GM18511 (cell line): ENCODE results near the gene PTPRC.
"Not testable (repeated sequence)": the region's sequence is repeated elsewhere in the genome, so short reads cannot be mapped to it uniquely, and the experiment has no call there.

Experiments used
- ATAC-seq: cut with Tn5 transposase; IDR thresholded peaks from one replicate; pipeline ENCODE4 v1.9.1; 2021; ENCODE audit warnings: mild to moderate bottlenecking, moderate library complexity; ENCODE audit not compliant: unreplicated experiment

The PTPRC gene, protein sequence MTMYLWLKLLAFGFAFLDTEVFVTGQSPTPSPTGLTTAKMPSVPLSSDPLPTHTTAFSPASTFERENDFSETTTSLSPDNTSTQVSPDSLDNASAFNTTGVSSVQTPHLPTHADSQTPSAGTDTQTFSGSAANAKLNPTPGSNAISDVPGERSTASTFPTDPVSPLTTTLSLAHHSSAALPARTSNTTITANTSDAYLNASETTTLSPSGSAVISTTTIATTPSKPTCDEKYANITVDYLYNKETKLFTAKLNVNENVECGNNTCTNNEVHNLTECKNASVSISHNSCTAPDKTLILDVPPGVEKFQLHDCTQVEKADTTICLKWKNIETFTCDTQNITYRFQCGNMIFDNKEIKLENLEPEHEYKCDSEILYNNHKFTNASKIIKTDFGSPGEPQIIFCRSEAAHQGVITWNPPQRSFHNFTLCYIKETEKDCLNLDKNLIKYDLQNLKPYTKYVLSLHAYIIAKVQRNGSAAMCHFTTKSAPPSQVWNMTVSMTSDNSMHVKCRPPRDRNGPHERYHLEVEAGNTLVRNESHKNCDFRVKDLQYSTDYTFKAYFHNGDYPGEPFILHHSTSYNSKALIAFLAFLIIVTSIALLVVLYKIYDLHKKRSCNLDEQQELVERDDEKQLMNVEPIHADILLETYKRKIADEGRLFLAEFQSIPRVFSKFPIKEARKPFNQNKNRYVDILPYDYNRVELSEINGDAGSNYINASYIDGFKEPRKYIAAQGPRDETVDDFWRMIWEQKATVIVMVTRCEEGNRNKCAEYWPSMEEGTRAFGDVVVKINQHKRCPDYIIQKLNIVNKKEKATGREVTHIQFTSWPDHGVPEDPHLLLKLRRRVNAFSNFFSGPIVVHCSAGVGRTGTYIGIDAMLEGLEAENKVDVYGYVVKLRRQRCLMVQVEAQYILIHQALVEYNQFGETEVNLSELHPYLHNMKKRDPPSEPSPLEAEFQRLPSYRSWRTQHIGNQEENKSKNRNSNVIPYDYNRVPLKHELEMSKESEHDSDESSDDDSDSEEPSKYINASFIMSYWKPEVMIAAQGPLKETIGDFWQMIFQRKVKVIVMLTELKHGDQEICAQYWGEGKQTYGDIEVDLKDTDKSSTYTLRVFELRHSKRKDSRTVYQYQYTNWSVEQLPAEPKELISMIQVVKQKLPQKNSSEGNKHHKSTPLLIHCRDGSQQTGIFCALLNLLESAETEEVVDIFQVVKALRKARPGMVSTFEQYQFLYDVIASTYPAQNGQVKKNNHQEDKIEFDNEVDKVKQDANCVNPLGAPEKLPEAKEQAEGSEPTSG (N-terminal part only)

DNA sequence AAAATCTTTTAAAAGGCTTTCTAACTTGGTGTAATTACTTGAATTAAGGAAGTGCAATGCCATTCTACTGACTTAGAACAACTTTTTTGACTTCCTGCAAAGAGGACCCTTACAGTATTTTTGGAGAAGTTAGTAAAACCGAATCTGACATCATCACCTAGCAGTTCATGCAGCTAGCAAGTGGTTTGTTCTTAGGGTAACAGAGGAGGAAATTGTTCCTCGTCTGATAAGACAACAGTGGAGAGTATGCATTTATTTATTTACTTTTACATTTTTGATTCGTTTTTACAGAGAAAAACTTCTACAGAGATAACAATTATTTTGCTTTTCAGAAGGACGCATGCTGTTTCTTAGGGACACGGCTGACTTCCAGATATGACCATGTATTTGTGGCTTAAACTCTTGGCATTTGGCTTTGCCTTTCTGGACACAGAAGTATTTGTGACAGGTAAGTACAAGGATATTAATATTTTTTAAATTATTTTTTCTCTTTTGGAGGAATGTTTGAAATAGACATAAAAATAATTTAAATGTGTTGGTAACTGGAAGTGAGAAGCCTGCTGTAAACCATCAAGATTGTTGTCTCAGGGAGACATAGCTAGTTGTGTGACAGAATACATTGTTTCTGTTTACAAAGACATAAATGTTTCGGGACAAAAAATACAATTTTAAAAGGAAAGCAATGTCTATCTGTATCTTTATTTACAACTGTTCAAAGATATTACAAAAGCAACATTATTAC is at the start of gene PTPRC:
TSS of gene PTPRC (plus strand) at position 147 of the 742 bp plus-strand sequence. CDS start at position 376, 229 bp downstream.
- peak; percentile 83 for ATAC-seq

GRCh38 chr1:198590454-198590853 is 48.4 kb upstream of the PTPRC start:
- ATAC-seq: no peak

DNA sequence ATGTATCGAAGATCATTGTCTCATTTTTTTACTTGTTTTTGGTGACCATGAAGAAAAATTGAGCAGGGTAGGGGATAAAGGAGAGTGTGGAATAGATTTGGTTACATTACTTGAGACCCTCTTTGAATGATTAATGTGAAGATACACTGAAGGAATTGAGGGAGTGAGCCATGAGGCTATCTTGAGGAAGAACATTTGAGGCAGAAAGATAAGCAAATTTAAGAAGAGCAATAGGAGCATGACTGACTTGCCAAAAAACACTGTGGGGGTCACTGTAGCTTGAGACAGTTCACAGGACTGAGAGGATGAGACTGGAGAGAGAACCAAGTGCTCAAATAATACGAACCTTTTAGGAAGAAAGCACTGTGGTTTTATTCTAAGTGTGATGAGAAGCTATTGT is 43.1 kb upstream of the PTPRC start:
- ATAC-seq: no peak

DNA sequence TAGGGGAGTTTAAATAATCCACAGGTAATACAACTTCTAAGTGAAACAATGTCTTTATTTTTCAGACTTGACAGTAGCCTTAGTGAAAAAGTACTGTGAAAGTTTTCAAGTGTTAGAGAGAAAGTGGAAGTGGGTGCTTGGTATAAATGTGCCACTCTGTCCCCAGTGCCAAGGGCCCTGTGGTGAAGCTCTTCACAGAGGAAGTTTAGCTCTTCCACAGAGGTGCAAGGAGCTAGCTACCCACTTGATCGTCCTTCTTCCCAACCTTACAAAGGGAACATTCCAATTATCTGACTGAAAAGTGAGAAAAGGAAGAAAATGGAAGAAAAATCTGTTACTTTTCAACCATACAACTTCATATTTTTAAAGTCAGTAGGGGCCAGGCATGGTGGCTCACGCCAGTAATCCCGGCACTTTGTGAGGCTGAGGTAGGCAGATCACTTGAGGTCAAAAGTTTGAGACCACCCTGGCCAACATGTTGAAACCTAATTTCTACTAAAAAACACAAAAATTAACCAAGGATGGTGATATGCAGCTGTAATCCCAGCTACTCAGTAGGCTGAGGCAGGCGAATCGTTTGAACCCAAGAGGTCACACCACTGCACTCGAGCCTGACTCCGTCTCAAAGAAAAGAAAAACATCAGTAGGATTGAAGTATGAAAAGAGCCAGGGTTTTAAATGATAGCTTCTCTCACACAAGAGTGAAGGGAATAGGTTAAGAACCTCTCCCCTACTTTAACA is 41.0 kb upstream of the PTPRC start:
- peak; percentile 29 for ATAC-seq

DNA sequence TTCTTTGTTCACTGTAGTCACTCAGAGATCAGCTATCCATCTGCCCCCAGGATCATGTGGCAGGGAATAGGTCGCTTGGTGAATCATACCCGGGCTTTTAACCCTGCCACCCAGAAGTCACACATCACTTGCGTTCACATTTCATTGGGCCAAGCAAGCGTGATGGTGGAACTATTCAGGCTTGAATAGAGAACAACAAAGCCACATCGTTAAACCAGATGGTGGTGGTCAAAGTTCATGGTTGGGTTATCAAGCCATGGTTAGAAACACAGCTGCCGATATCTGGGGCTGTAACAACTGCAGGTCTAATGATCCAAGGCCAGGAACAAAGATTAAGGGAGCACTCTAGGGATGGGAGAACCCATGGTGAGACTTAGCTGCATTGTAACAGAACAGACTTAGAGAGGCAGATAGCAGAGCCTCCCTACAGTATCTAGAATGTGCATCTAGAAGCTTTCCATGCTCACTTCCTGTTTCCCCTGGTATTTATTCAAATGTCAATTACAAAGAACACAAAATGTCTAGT is 40.0 kb upstream of the PTPRC start:
- peak; percentile 83 for ATAC-seq

- no peak for ATAC-seq
Observed at GRCh38 chr1:198599749-198600148, 39.1 kb upstream of the PTPRC start.

GRCh38 chr1:198600906-198601305 is 37.9 kb upstream of the PTPRC start:
- ATAC-seq: no peak

GRCh38 chr1:198601310-198601709 is 37.5 kb upstream of the PTPRC start:
- ATAC-seq: not testable (repeated sequence)

GRCh38 chr1:198601936-198602889 is 36.6 kb upstream of the PTPRC start:
- no peak for ATAC-seq

DNA sequence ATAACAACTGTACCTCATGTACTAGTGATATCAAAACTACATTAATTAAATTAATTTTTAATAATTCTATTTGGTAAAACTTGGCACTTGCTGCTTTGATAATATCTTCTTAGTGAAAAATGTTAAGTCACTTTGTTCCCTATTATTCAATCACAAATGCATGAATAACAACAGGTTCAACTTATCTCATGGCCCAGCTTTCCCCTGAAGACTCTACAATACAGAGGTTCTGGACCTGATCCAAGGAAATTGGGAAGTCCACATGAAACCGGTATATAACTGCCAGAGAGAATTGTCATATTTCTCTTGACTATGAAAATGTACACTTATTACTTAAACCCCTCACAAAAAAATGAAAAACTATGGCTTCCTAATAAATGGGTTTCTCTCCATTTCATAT is 33.9 kb upstream of the PTPRC start:
- ATAC-seq: no peak

GRCh38 chr1:198605406-198605805 is 33.4 kb upstream of the PTPRC start:
- ATAC-seq: no peak

DNA sequence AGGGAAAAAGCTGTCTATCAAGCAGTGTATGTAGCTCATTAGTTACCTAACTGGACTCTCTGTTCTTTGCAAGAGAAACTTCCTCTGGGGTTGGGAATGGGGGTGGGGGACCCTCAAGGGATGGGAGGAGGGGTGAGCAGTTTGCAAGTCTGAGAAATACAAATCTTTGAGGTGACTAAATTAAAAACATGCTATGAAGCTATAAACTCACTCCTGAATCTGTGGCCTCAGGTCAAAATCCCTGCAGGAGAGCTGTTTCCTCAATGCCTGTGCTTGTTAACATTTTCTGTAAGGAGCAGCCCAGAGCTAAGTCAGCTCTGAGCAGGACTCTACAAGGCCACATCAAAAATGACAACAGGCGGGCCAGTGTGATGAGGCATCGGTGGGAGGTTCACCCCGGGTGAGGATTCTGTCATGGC is 32.8 kb upstream of the PTPRC start:
- no peak for ATAC-seq

DNA sequence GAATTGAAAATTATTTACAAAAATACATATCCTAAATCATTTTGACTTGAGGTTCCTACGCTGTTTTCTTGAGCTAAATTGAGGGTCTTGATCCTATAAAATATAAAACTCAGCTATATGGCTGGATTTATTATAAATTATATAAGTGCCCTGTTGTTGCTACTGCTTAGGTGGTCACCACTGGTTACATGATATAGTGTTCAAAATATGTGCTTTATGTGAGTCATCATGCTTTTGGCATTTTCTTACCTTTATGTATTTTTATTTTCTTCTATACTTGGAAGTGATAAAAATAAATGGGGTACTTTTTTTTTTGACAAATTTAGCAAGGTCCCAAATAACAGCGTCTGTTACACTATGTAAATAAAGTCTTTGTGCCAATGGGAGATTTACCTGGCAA is 31.1 kb upstream of the PTPRC start:
- ATAC-seq: no peak

- ATAC-seq: no peak
Observed at GRCh38 chr1:198610362-198610761, 28.5 kb upstream of the PTPRC start.

DNA sequence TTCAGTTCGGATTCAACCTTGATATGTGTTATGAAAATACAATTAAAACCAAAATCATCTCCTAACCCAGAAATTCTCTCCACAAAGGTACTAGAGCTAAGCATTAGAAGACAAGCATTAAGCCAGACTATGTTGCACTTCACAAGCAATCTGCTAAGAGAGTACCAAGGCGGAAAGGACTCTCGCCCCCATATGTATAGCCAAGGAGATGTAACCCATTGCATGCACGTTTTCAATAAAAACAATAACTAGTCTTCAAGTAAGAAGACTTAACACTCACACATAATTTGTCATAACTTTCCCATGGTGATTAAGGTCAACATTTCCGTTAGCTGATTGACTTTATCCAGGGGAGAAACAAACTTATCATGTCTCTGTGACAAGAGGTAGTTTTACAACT is 27.6 kb upstream of the PTPRC start:
- ATAC-seq: no peak

DNA sequence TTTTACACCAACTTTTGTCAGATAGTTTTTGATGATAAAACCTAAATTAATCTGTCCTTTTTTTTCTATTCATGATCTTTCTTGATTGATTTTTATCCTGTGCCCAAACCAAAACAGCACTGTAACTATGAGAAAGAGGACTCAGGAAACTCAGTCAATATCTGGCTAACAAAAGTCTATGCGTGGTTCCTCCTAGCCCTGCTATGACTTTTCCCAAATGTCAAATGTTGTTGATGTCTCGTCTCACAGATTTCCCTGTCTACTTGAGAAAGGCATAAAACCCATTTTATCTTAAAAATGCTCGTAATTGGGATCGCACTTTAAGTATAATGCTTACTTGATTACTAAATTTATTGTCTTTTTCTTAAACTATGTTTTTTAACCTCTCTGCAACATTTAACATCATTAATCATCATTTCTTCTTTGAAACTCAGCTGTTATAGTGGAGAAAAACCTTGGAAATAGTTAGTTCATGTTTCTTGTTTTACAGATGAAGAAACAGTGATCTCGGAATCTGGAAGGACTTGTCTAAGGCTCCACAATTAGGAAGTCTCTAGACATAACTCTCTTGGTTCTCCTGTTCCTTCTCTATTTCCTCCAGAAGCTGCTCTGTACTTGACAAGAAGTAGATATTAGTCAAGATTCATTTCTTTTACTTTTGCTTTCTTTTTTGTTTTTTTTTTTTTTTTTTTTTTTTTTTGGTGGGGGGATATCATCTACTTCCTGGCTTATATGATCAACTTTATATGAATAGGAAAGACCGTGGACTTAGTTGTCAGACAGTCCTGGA is 26.2 kb upstream of the PTPRC start:
- peak; percentile 82 for ATAC-seq

DNA sequence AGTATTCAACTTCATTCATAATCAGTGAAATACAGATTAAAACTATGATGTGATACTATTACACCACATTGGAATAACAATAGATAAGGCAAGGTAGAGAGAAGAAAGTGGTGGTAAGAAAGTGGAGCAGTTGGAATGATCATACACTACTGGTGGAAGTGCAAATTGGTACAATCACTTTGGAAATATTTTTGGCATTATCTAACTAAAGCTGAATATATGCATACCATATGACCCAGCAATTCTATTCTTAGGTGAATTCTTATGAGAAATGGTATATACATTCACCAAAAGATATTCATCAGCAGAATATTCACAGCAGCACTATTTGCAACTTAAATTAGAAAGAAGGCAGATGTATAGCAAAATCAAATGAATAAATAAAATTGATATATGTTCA is 21.4 kb upstream of the PTPRC start:
- no peak for ATAC-seq
